ENCODE measurements around the gene NOX1.
"Not testable (repeated sequence)": the region's sequence is repeated elsewhere in the genome, so short reads cannot be mapped to it uniquely, and the experiment has no call there.

NOX1 gene

GRCh38 chrX:100798484-100799214 lies 75.5 kb downstream of the NOX1 start:
- no peak for TF ChIP-seq CTCF (IDR thresholded peaks at IDR 0.05)
- Mint-ChIP-seq H3K36me3 (ENCODE audit: low read depth) (no peaks in the 10 kb centered on the region), H3K27me3 (ENCODE audit: low read depth, poor library complexity) (peaks cover 17% of the 10 kb centered on the region), H3K27ac (no peak overlapping the region), H3K4me1 (no peaks in the 10 kb centered on the region), H3K9me3 (peaks cover 48% of the 10 kb centered on the region), H3K4me3 (no peak overlapping the region)
- DNase-seq, result no peak

GRCh38 chrX:100797359-100797758 lies 76.8 kb downstream of the NOX1 start:
- Mint-ChIP-seq H3K4me3 (no peak overlapping the region), H3K4me1 (no peaks in the 10 kb centered on the region), H3K9me3 (peaks cover 44% of the 10 kb centered on the region), H3K36me3 (ENCODE audit: low read depth) (no peaks in the 10 kb centered on the region), H3K27me3 (ENCODE audit: low read depth, poor library complexity) (peaks cover 13% of the 10 kb centered on the region), H3K27ac (no peak overlapping the region)
- no peak for TF ChIP-seq CTCF (IDR thresholded peaks at IDR 0.05)
- no peak for DNase-seq

GRCh38 chrX:100796371-100796770 lies 77.8 kb downstream of the NOX1 start:
- H3K4me3 Mint-ChIP-seq; H3K27ac Mint-ChIP-seq; DNase-seq; H3K4me1 Mint-ChIP-seq; H3K27me3 Mint-ChIP-seq (ENCODE audit: low read depth, poor library complexity); H3K36me3 Mint-ChIP-seq (ENCODE audit: low read depth): not testable (repeated sequence)
- peaks cover 43% of the 10 kb centered on the region for H3K9me3 Mint-ChIP-seq

Data from nephron progenitor cell (in vitro differentiated cells).